Neuronal stem cell (in vitro differentiated cells): ENCODE measurements around the gene TRIM40. TPM values are rescaled to one million over a fixed set of nuclear protein-coding genes. Genes with fewer than 3 reads are reported as not detected.
A peak's percentile ranks its signal among the peaks of the same experiment; 100 is the strongest.

ENCODE experiments used
- DNase-seq: peaks from one replicate; pipeline ENCODE4 v3.0.0-alpha.2; 2013; ENCODE audit warnings: low spot score
- H2AFZ ChIP-seq: one replicate; pipeline ENCODE4 v1.6.1; 2013; ENCODE audit warnings: mild to moderate bottlenecking, low read length, inconsistent platforms
- H2AK5ac ChIP-seq: 2 replicates; pipeline ENCODE4 v1.6.1; 2013; ENCODE audit warnings: low read depth, mild to moderate bottlenecking, inconsistent platforms, low read length, moderate library complexity, mixed read lengths
- H2BK120ac ChIP-seq: 2 replicates; pipeline ENCODE4 v1.6.1; 2013; ENCODE audit warnings: low read depth, mild to moderate bottlenecking, inconsistent platforms, low read length, moderate library complexity, mixed read lengths
- H2BK12ac ChIP-seq: one replicate; pipeline ENCODE4 v1.6.1; 2013; ENCODE audit warnings: low read length, inconsistent platforms
- H2BK15ac ChIP-seq: 2 replicates; pipeline ENCODE4 v1.6.1; 2013; ENCODE audit warnings: mild to moderate bottlenecking, low read length, inconsistent platforms, mixed read lengths
- H2BK5ac ChIP-seq: one replicate; pipeline ENCODE4 v1.6.1; 2013; ENCODE audit warnings: inconsistent platforms, mild to moderate bottlenecking, low read length, moderate library complexity
- H3K14ac ChIP-seq: one replicate; pipeline ENCODE4 v1.6.1; 2013; ENCODE audit warnings: low read length, inconsistent platforms
- H3K18ac ChIP-seq: 2 replicates; pipeline ENCODE4 v1.6.1; 2013; ENCODE audit warnings: low read length, inconsistent platforms
- H3K23ac ChIP-seq: 2 replicates; pipeline ENCODE4 v1.6.1; 2013; ENCODE audit warnings: low read depth, mild to moderate bottlenecking, mixed read lengths, low read length, inconsistent platforms; ENCODE audit not compliant: poor library complexity
- H3K27ac ChIP-seq: replicated peaks from 3 replicates; pipeline ENCODE4 v1.5.1; 2013; ENCODE audit warnings: low read length, inconsistent platforms
- H3K27me3 ChIP-seq, 3 experiments: 2 replicates each; pipeline ENCODE4 v1.6.1; 2013; ENCODE audit warnings: low read length in 3 of 3, mild to moderate bottlenecking in 2 of 3, inconsistent platforms in 1 of 3, low read depth in 1 of 3, mixed read lengths in 1 of 3, moderate library complexity in 1 of 3; ENCODE audit not compliant: control insufficient read depth in 3 of 3, insufficient read depth in 3 of 3
- H3K36me3 ChIP-seq, 2 donors: replicated peaks in 1 of 2; 2 replicates each; pipeline ENCODE4 v1.6.1; 2013; ENCODE audit warnings: low read length in 2 of 2; ENCODE audit not compliant: control insufficient read depth in 2 of 2, insufficient read depth in 2 of 2
- H3K4ac ChIP-seq: 2 replicates; pipeline ENCODE4 v1.6.1; 2013; ENCODE audit warnings: inconsistent platforms, mild to moderate bottlenecking, low read length, moderate library complexity
- H3K4me1 ChIP-seq, 2 donors: 1 replicate in 1 of 2; 2 replicates in 1 of 2; pipeline ENCODE4 v1.6.1; 2013; ENCODE audit warnings: low read length in 2 of 2, low read depth in 1 of 2; ENCODE audit not compliant: control insufficient read depth in 2 of 2, insufficient read depth in 1 of 2
- H3K4me2 ChIP-seq: one replicate; pipeline ENCODE4 v1.6.1; 2013; ENCODE audit warnings: mild to moderate bottlenecking, low read length, inconsistent platforms; ENCODE audit not compliant: insufficient read depth, poor library complexity, severe bottlenecking
- H3K4me3 ChIP-seq, 2 donors: 2 replicates each; pipeline ENCODE4 v1.5.1; 2013; ENCODE audit warnings: low read length in 2 of 2, mild to moderate bottlenecking in 2 of 2, inconsistent platforms in 1 of 2, moderate library complexity in 1 of 2
- H3K79me1 ChIP-seq: one replicate; pipeline ENCODE4 v1.6.1; 2013; ENCODE audit warnings: low read depth, mild to moderate bottlenecking, inconsistent platforms, low read length, moderate library complexity
- H3K9ac ChIP-seq: one replicate; pipeline ENCODE4 v1.6.1; 2013; ENCODE audit warnings: mild to moderate bottlenecking, low read depth, low read length, inconsistent platforms; ENCODE audit not compliant: poor library complexity
- H3K9me3 ChIP-seq, 2 donors: replicated peaks in 1 of 2; 2 replicates each; pipeline versions ENCODE3 to v1.6.1; 2013; ENCODE audit warnings: low read length in 2 of 2, mild to moderate bottlenecking in 2 of 2, inconsistent platforms in 1 of 2, low read depth in 1 of 2, mixed read lengths in 1 of 2, moderate library complexity in 1 of 2; ENCODE audit not compliant: control insufficient read depth in 2 of 2, insufficient read depth in 1 of 2
- H4K8ac ChIP-seq: one replicate; pipeline ENCODE4 v1.6.1; 2013; ENCODE audit warnings: low read depth, mild to moderate bottlenecking, inconsistent platforms, low read length, moderate library complexity
- H4K91ac ChIP-seq: one replicate; pipeline ENCODE4 v1.6.1; 2013; ENCODE audit warnings: low read length, low read depth, mild to moderate bottlenecking, inconsistent platforms; ENCODE audit not compliant: poor library complexity
- WGBS, 2 donors: extraction: QIAGEN DNeasy Blood & Tissue Kit; methylation state at CpG; one replicate each; pipeline ENCODE4 v1.1.7; 2013; ENCODE audit warnings: missing lambda C conversion rate in 2 of 2, mixed read lengths in 1 of 2; ENCODE audit not compliant: insufficient read length in 2 of 2, insufficient replicate concordance in 1 of 2; ENCODE audit errors: extremely low coverage in 2 of 2; 5-methylcytosine and 5-hydroxymethylcytosine counted together
- polyA plus RNA-seq, 2 experiments: library from polyadenylated mRNA; stranded (reverse); fragments of 200-250 nt; gene quantifications; one replicate each; pipeline ENCODE4 v1.2.3, GENCODE V29; 2013

The TRIM40 gene, protein sequence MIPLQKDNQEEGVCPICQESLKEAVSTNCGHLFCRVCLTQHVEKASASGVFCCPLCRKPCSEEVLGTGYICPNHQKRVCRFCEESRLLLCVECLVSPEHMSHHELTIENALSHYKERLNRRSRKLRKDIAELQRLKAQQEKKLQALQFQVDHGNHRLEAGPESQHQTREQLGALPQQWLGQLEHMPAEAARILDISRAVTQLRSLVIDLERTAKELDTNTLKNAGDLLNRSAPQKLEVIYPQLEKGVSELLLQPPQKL
- polyA plus RNA-seq (2013, experiment 1 of 2), result not detected
- not detected for polyA plus RNA-seq (2013, experiment 2 of 2)

DNA sequence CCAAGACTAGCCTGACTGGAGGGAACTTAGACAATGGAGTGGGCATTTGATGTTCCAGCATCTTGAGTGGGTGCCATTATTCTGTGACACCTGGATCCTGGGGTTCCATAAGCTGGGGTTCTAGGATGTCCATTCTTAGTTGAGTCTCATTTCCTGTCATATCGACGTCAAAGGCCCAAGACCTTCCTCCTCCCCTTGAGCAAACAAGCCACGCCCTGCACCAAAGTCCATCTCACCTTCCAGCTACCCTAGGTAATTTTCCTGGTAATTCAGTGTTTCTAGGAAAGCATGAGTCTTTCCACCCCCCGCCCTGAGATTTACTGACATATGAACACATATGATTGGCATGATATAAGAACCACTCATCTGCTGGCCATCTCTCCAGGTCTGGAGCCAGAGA is at the start of gene TRIM40:
TRIM40 (plus strand) TSS at position 384 of the 400 bp plus-strand sequence. CDS start 897 bp downstream, outside the sequence.
- no peak within 1 kb of the TSS for H3K27ac ChIP-seq
- H2AFZ ChIP-seq, result no peak within 1 kb of the TSS
- no peak within 1 kb of the TSS for H3K14ac ChIP-seq
- no peak within 1 kb of the TSS for H4K8ac ChIP-seq
- H2BK12ac ChIP-seq, result no peak within 1 kb of the TSS
- no peaks in the 10 kb centered on the region for H3K9me3 ChIP-seq
- peak within 1 kb of the TSS; percentile 2 for H2AK5ac ChIP-seq
- no peaks in the 10 kb centered on the region for H3K36me3 ChIP-seq
- no peak within 1 kb of the TSS for H3K4me3 ChIP-seq
- H3K4me1 ChIP-seq, result no peaks in the 10 kb centered on the region
- peak within 1 kb of the TSS; percentile 44 for H3K18ac ChIP-seq
- H3K27me3 ChIP-seq, result peaks cover 0 to 30% (median 4%) of the 10 kb centered on the region in 3 experiments
- H3K79me1 ChIP-seq, result no peaks in the 10 kb centered on the region
- no peak within 1 kb of the TSS for H2BK120ac ChIP-seq
- no peak for DNase-seq
- H3K4ac ChIP-seq, result no peak within 1 kb of the TSS
- no peak within 1 kb of the TSS for H3K9ac ChIP-seq
- H3K4me2 ChIP-seq, result no peak within 1 kb of the TSS
- no CpG with 5 or more reads among the region's 4 CpGs for WGBS, 2 donors
- no peak within 1 kb of the TSS for H2BK15ac ChIP-seq
- no peak within 1 kb of the TSS for H3K23ac ChIP-seq
- no peak within 1 kb of the TSS for H4K91ac ChIP-seq
- no peak within 1 kb of the TSS for H2BK5ac ChIP-seq

DNA sequence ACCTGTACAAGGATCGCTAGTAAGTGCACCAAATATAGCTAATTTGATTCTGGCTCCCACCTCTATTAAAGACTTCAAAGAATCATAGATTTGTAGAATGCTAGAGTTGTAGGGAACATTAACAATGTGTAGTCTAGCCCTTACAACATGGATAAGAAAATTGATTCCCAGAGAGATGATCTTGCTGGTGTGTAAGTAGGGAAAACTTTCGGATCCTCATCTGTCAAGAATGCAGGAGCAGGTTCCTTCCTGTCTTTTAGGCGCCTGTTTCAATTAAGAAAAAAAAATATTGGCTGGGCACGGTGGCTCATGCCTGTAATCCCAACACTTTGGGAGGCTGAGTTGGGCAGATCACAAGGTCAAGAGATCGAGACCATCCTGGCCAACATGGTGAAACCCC is 48.1 kb upstream of the TRIM40 start:
- Histone ChIP-seq H2BK120ac (no peak overlapping the region), H3K14ac (no peak overlapping the region), H3K23ac (no peak overlapping the region), H2AK5ac (no peak overlapping the region), H3K4me1 (no peaks in the 10 kb centered on the region), H4K91ac (no peak overlapping the region), H2BK15ac (no peak overlapping the region), H3K4me2 (no peak overlapping the region), H2AFZ (no peak overlapping the region), H3K4ac (no peak overlapping the region), H3K79me1 (no peaks in the 10 kb centered on the region), H2BK5ac (no peak overlapping the region), H3K9ac (no peak overlapping the region), H3K36me3 (no peaks in the 10 kb centered on the region), H2BK12ac (no peak overlapping the region), H3K4me3 (no peak overlapping the region), H3K27ac (no peak overlapping the region), H4K8ac (no peak overlapping the region), H3K27me3 (peaks cover 0 to 29% (median 0%) of the 10 kb centered on the region in 3 experiments), H3K9me3 (no peaks in the 10 kb centered on the region), H3K18ac (no peak overlapping the region)
- no CpG with 5 or more reads among the region's 5 CpGs for WGBS, 2 donors
- DNase-seq, result no peak

DNA sequence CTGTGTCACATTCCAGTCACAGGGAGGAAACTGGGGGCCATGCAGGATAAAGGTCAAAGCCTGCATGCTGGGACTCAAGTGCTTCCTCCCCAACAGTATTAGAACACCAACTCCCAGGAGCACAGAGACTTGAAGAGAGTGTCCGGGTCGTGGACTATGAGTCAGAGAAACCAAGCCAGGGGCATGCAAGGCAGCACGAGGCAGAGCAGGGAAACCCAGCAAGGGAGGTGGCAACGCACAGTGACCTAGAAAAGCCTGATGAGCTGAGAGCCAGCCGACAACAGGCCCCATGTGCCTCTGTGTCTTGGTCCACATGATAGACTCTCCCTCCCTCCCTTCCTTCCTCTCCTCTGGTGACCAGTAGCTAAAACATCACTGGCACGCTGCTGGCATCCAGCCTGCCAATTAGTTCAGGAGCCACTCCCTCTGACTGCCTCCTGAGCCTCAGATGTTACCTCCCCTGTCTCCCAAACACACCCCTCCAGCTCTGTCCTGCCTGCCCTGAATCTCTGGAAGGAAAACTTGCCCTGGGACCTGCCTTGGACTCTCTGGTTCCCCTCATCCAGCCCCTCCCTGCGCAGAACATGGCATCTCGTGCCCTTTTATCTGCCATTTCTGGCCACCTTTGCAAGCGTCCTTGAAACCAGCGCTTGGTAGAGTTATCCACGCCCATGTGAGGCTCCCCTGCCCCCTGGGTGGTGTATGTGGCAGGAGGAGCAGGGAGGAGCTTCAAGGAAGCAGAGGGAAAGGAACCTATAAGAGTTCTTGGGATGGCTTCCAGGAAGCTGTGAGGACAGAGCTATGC is 44.2 kb upstream of the TRIM40 start:
- no peak for DNase-seq

More for the DNA sequence above, 44.2 kb upstream of the TRIM40 start:
- Histone ChIP-seq H3K4me1 (no peaks in the 10 kb centered on the region), H3K36me3 (no peaks in the 10 kb centered on the region), H3K79me1 (no peaks in the 10 kb centered on the region), H2AFZ (peak overlapping the region; percentile 3), H3K4me2 (no peak overlapping the region), H2BK15ac (no peak overlapping the region), H3K18ac (no peak overlapping the region), H3K27me3 (peaks cover 0 to 58% (median 7%) of the 10 kb centered on the region in 3 experiments), H3K9ac (no peak overlapping the region), H3K27ac (no peak overlapping the region), H3K4ac (no peak overlapping the region), H3K9me3 (no peaks in the 10 kb centered on the region), H2BK12ac (no peak overlapping the region), H4K91ac (no peak overlapping the region), H3K14ac (no peak overlapping the region), H2BK120ac (no peak overlapping the region), H4K8ac (no peak overlapping the region), H2BK5ac (no peak overlapping the region), H2AK5ac (no peak overlapping the region), H3K23ac (no peak overlapping the region), H3K4me3 (no peak overlapping the region)
- no CpG with 5 or more reads among the region's 11 CpGs for WGBS, 2 donors
